ENCODE measurements around the gene DST.

The DST gene

DNA sequence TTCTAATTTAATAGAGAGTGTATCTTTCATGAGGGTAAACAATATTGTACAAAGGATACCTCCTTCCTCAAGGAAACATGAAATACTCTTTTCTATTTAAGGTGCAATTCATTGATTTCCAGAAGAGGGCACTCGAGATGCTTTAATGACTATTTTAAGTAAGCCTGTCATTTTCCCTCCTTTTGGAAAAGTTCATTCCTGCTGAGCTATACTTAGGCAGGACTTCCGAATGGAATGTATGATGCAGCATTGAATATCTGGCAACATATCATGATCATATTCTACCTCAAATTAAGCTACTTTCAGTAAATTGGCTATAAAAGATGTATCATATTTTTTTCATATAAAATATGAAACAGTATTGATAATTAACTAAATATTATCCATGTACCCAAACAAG is 5.0 kb downstream of the DST start:
- Histone ChIP-seq H4K20me1 (ENCODE audit: insufficient read depth, low read length, poor library complexity, severe bottlenecking) (no peaks in the 10 kb centered on the region), H3K9me2 (replicated peaks; ENCODE audit: low read depth, low read length) (no peaks in the 10 kb centered on the region), H3K4me2 (ENCODE audit: low read depth, low read length, poor library complexity, severe bottlenecking) (no peak overlapping the region), H3K9ac (ENCODE audit: low read depth, low read length, poor library complexity, severe bottlenecking) (no peak overlapping the region), H3K4me3 (ENCODE audit: low read length, poor library complexity, severe bottlenecking) (no peak overlapping the region), H3K9me3 (ENCODE audit: insufficient read depth, low read depth, low read length) (no peaks in the 10 kb centered on the region), H2AFZ (ENCODE audit: low read length) (no peak overlapping the region), H3K36me3 (ENCODE audit: insufficient read depth, low read length) (peaks cover 49% of the 10 kb centered on the region), H3K4me1 (ENCODE audit: insufficient read depth, low read length, poor library complexity, severe bottlenecking) (no peaks in the 10 kb centered on the region), H3K27me3 (ENCODE audit: insufficient read depth, low read length, poor library complexity, severe bottlenecking) (no peaks in the 10 kb centered on the region), H3F3A (ENCODE audit: low read depth) (no peaks in the 10 kb centered on the region), H3K79me2 (ENCODE audit: insufficient read depth, low read length) (no peaks in the 10 kb centered on the region)
- TF ChIP-seq, protein P1, sequence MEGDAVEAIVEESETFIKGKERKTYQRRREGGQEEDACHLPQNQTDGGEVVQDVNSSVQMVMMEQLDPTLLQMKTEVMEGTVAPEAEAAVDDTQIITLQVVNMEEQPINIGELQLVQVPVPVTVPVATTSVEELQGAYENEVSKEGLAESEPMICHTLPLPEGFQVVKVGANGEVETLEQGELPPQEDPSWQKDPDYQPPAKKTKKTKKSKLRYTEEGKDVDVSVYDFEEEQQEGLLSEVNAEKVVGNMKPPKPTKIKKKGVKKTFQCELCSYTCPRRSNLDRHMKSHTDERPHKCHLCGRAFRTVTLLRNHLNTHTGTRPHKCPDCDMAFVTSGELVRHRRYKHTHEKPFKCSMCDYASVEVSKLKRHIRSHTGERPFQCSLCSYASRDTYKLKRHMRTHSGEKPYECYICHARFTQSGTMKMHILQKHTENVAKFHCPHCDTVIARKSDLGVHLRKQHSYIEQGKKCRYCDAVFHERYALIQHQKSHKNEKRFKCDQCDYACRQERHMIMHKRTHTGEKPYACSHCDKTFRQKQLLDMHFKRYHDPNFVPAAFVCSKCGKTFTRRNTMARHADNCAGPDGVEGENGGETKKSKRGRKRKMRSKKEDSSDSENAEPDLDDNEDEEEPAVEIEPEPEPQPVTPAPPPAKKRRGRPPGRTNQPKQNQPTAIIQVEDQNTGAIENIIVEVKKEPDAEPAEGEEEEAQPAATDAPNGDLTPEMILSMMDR (conservative IDR thresholded peaks at IDR 0.05; ENCODE audit: low read length) = peak; percentile 84
- TF ChIP-seq EZH2phosphoT487 (IDR thresholded peaks at IDR 0.05; ENCODE audit: borderline replicate concordance) = no peak

DNA sequence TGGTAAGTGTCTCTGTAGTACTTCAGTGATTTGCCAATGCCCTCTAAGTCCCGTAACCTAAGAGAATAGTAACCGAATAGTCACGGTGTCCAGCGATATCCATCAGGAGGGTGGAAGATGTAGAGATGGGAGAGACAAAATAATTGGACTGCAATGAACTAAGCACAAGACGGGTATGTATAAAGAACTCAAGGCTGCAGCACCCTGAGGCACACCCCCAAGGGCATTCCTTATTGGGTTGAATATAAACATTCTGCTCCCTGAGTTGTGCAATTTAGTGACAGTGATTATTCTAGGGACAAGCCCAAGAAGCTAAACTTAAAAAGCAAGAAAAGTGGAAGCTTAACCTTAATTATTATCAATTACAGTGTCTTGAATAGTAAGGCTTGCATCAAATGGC is 14.6 kb downstream of the DST start:
- Histone ChIP-seq H3K4me3 (ENCODE audit: low read length, poor library complexity, severe bottlenecking) (no peak overlapping the region), H3K79me2 (ENCODE audit: insufficient read depth, low read length) (no peaks in the 10 kb centered on the region), H3K36me3 (ENCODE audit: insufficient read depth, low read length) (peaks cover 54% of the 10 kb centered on the region), H3K9me2 (replicated peaks; ENCODE audit: low read depth, low read length) (no peaks in the 10 kb centered on the region), H3F3A (ENCODE audit: low read depth) (no peaks in the 10 kb centered on the region), H3K4me2 (ENCODE audit: low read depth, low read length, poor library complexity, severe bottlenecking) (no peak overlapping the region), H4K20me1 (ENCODE audit: insufficient read depth, low read length, poor library complexity, severe bottlenecking) (no peaks in the 10 kb centered on the region), H2AFZ (ENCODE audit: low read length) (no peak overlapping the region), H3K27me3 (ENCODE audit: insufficient read depth, low read length, poor library complexity, severe bottlenecking) (no peaks in the 10 kb centered on the region), H3K4me1 (ENCODE audit: insufficient read depth, low read length, poor library complexity, severe bottlenecking) (no peaks in the 10 kb centered on the region), H3K9me3 (ENCODE audit: insufficient read depth, low read depth, low read length) (no peaks in the 10 kb centered on the region), H3K9ac (ENCODE audit: low read depth, low read length, poor library complexity, severe bottlenecking) (no peak overlapping the region)
- TF ChIP-seq, protein P1 (conservative IDR thresholded peaks at IDR 0.05; ENCODE audit: low read length) = no peak
- no peak for TF ChIP-seq EZH2phosphoT487 (IDR thresholded peaks at IDR 0.05; ENCODE audit: borderline replicate concordance)

DNA sequence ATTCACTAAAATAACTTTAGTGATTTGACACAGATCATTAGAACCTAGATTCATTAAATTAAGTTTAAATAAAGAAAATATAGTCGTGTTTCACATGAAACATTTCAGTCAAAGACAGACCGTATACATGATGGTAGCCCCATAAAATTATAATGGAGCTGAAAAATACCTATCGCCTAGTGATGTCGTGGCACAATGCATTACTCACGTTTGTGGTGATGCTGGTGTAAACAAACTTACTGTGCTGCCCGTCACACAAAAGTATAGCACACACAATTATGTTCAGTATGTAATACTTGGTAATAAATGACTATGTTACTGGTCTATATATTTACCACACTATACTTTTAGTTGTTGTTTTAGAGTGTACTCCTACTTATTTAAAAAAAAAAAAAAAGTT is 17.3 kb downstream of the DST start:
- H3K9me3 ChIP-seq (ENCODE audit: insufficient read depth, low read depth, low read length) = no peaks in the 10 kb centered on the region
- TF ChIP-seq, protein P1 (conservative IDR thresholded peaks at IDR 0.05; ENCODE audit: low read length) = no peak
- TF ChIP-seq EZH2phosphoT487 (IDR thresholded peaks at IDR 0.05; ENCODE audit: borderline replicate concordance) = no peak
- H3K27me3 ChIP-seq (ENCODE audit: insufficient read depth, low read length, poor library complexity, severe bottlenecking) = no peaks in the 10 kb centered on the region
- H3K79me2 ChIP-seq (ENCODE audit: insufficient read depth, low read length) = no peaks in the 10 kb centered on the region
- no peaks in the 10 kb centered on the region for H3F3A ChIP-seq (ENCODE audit: low read depth)
- H3K9ac ChIP-seq (ENCODE audit: low read depth, low read length, poor library complexity, severe bottlenecking) = no peak overlapping the region
- no peaks in the 10 kb centered on the region for H3K4me1 ChIP-seq (ENCODE audit: insufficient read depth, low read length, poor library complexity, severe bottlenecking)
- H2AFZ ChIP-seq (ENCODE audit: low read length) = no peak overlapping the region
- H3K9me2 ChIP-seq (replicated peaks; ENCODE audit: low read depth, low read length) = no peaks in the 10 kb centered on the region
- peaks cover 37% of the 10 kb centered on the region for H3K36me3 ChIP-seq (ENCODE audit: insufficient read depth, low read length)
- no peaks in the 10 kb centered on the region for H4K20me1 ChIP-seq (ENCODE audit: insufficient read depth, low read length, poor library complexity, severe bottlenecking)
- H3K4me2 ChIP-seq (ENCODE audit: low read depth, low read length, poor library complexity, severe bottlenecking) = no peak overlapping the region
- H3K4me3 ChIP-seq (ENCODE audit: low read length, poor library complexity, severe bottlenecking) = no peak overlapping the region

All from Loucy (cell line).